Suprapubic skin (tissue), 4 donors: ENCODE data around the gene PRDM13. TPM values are rescaled to one million over a fixed set of nuclear protein-coding genes. Genes with fewer than 3 reads are reported as not detected.

Experiments used
- DNase-seq, 2 donors: peaks; one replicate each; pipeline ENCODE4 v3.0.0-alpha.2; 2019; ENCODE audit warnings: low spot score in 2 of 2
- H3K27ac ChIP-seq: fragments of 200-600 bp; sonication (generic); one replicate; pipeline ENCODE4 v1.5.1; 2019
- H3K27me3 ChIP-seq: fragments of 200-600 bp; sonication (generic); one replicate; pipeline ENCODE4 v1.5.1; 2019
- H3K36me3 ChIP-seq: fragments of 200-600 bp; sonication (generic); one replicate; pipeline ENCODE4 v1.5.1; 2019
- H3K4me1 ChIP-seq: fragments of 200-600 bp; sonication (generic); one replicate; pipeline ENCODE4 v1.5.1; 2019
- H3K4me3 ChIP-seq: fragments of 200-600 bp; sonication (generic); one replicate; pipeline ENCODE4 v1.5.1; 2019; ENCODE audit warnings: mild to moderate bottlenecking
- H3K9me3 ChIP-seq: fragments of 200-600 bp; sonication (generic); one replicate; pipeline ENCODE4 v1.5.1; 2019
- CTCF ChIP-seq, 2 donors: fragments of 200-600 bp in 1 of 2; fragments of 450-650 bp in 1 of 2; sonication (generic) in 1 of 2; IDR thresholded peaks; one replicate each; pipeline ENCODE4 v1.5.1; 2016 to 2019; ENCODE audit warnings: antibody characterized with exemption in 2 of 2, mild to moderate bottlenecking in 1 of 2, moderate library complexity in 1 of 2
- EP300 ChIP-seq: sonication (generic); formaldehyde crosslinking; IDR thresholded peaks from one replicate; pipeline ENCODE4 v1.6.1; 2017; ENCODE audit warnings: antibody characterized with exemption
- POLR2A ChIP-seq, 2 donors: fragments of 450-650 bp; IDR thresholded peaks; one replicate each; pipeline ENCODE4 v1.6.1; 2017; ENCODE audit warnings: antibody characterized with exemption in 2 of 2, mild to moderate bottlenecking in 2 of 2, moderate library complexity in 2 of 2
- POLR2AphosphoS5 ChIP-seq, 3 donors: sonication (generic); formaldehyde crosslinking; IDR thresholded peaks; one replicate each; pipeline ENCODE4 v1.6.1; 2017; ENCODE audit warnings: antibody characterized with exemption in 3 of 3
- WGBS: methylation state at CpG from one replicate; pipeline ENCODE4 v1.1.5; 2018; 5-methylcytosine and 5-hydroxymethylcytosine counted together
- total RNA-seq, 4 donors: library from RNA; depleted of rRNA; stranded (reverse); fragments of >200 nt; gene quantifications; one replicate each; pipeline ENCODE4 v1.1.0, GENCODE V29; 2016

PRDM13 gene
- total RNA-seq = not detected

DNA sequence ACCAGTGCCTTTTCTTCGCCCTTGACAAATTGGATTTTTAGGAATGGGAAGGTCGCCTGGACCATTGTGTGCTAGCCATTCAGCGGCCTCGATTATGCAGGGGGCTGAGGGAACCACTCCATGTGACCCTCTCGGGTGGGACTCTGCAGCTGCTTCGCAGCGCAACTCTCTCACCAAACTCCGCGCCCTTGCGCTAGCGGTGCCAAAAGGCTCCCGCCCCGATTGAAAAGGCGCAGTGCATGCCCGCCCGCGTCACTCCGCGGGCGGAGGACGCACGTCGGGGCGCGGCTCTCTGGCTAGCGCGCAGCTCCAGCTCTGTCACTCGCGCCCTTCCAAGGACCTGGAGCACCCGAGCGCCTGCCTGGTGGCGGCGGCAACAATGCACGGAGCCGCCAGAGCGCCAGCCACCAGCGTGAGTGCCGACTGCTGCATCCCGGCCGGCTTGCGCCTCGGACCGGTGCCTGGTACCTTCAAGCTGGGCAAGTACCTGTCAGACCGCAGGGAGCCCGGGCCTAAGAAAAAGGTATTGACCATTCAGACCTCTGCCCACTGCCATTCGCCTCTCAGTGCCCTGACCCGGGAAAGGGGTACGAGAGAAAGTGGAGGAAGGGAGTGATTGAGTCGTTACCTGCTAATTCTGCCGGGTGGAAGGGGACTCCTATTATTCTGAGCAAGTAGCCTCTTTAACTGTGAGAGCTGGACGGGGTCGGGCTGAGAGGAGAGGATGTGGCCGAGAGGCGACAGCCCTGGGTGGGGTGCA is at the start of gene PRDM13:
PRDM13 (plus strand) TSS at position 178 of the 760 bp plus-strand sequence; CDS start at position 380, 202 bp downstream.
- Histone ChIP-seq H3K36me3 (no peaks in the 10 kb centered on the region), H3K9me3 (no peaks in the 10 kb centered on the region), H3K4me1 (peaks cover 45% of the 10 kb centered on the region), H3K27ac (no peak within 1 kb of the TSS), H3K4me3 (no peak within 1 kb of the TSS), H3K27me3 (peaks cover 99% of the 10 kb centered on the region)
- TF ChIP-seq CTCF (IDR thresholded peaks at IDR 0.05) (no peak), POLR2A (IDR thresholded peaks at IDR 0.05) (no peak), POLR2AphosphoS5 (IDR thresholded peaks at IDR 0.05) (no peak), EP300 (no peak)
- DNase-seq = no peak
- WGBS = 4% methylated on average over 22 of the region's 54 CpGs

GRCh38 chr6:99559057-99559456 is 47.6 kb upstream of the PRDM13 start:
- no peak for TF ChIP-seq EP300
- TF ChIP-seq CTCF (IDR thresholded peaks at IDR 0.05) = no peak
- TF ChIP-seq POLR2AphosphoS5 (IDR thresholded peaks at IDR 0.05) = no peak
- TF ChIP-seq POLR2A (IDR thresholded peaks at IDR 0.05) = no peak
- Histone ChIP-seq H3K4me3 (no peak overlapping the region), H3K4me1 (peaks cover 11% of the 10 kb centered on the region), H3K27me3 (no peaks in the 10 kb centered on the region), H3K36me3 (peaks cover 33% of the 10 kb centered on the region), H3K27ac (no peak overlapping the region), H3K9me3 (no peaks in the 10 kb centered on the region)
- DNase-seq = no peak
- WGBS = 88% methylated on average over 2 of the region's 2 CpGs

GRCh38 chr6:99560668-99561067 is 46.0 kb upstream of the PRDM13 start:
- peaks cover 19% of the 10 kb centered on the region for H3K36me3 ChIP-seq
- WGBS = 96% methylated on average over 4 of the region's 4 CpGs

DNA sequence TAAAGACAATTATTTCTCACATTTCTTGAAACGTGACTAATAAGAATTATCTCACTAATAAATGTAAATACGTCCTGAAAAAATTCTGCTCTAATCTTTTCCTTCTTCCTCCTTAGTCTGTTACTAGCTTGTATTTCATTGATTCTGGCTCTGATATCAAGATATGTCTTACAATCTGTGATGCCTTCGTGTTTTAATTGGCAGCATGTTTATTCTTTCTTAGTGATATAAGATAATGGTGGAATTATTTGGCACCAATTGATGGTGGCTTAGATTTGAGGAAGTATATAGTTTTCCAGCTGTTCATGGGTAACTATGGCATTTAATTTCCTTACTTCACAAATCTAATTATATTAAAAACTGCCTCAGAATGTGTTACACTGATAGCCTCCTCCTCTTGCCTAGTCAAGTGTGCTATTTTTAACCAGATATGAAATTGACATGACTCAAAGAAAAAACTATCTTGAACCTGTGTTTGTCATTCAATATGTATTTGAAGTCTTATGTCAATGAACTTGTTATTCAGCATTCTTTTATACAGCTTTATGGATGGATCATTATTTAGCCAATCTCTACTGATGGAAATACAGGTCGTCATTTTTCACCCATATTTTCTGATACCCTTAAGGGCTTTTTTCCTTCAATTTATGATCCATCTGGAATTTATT is 43.4 kb upstream of the PRDM13 start:
- H3K36me3 ChIP-seq = peaks cover 3% of the 10 kb centered on the region
- no peak for DNase-seq
- TF ChIP-seq POLR2A (IDR thresholded peaks at IDR 0.05) (no peak), CTCF (IDR thresholded peaks at IDR 0.05) (no peak), EP300 (no peak), POLR2AphosphoS5 (IDR thresholded peaks at IDR 0.05) (no peak)
- no peak overlapping the region for H3K27ac ChIP-seq
- H3K4me3 ChIP-seq = no peak overlapping the region
- no peaks in the 10 kb centered on the region for H3K9me3 ChIP-seq
- 45% methylated on average over 4 of the region's 4 CpGs for WGBS
- H3K27me3 ChIP-seq = no peaks in the 10 kb centered on the region
- H3K4me1 ChIP-seq = peaks cover 30% of the 10 kb centered on the region

More at GRCh38 chr6:99560668-99561067, 46.0 kb upstream of the PRDM13 start:
- peaks cover 11% of the 10 kb centered on the region for H3K4me1 ChIP-seq
- no peaks in the 10 kb centered on the region for H3K9me3 ChIP-seq
- H3K4me3 ChIP-seq = no peak overlapping the region
- no peak for DNase-seq
- H3K27ac ChIP-seq = no peak overlapping the region
- TF ChIP-seq POLR2A (IDR thresholded peaks at IDR 0.05) (no peak), EP300 (no peak), POLR2AphosphoS5 (IDR thresholded peaks at IDR 0.05) (no peak), CTCF (IDR thresholded peaks at IDR 0.05) (no peak)
- H3K27me3 ChIP-seq = no peaks in the 10 kb centered on the region
